A549 (cell line): ENCODE measurements around the gene EDA2R.

ENCODE experiments used
- EP300 ChIP-seq, 2 experiments: fragments of >200 bp; sonication (Bioruptor Twin); formaldehyde crosslinking; IDR thresholded peaks; 2 replicates in 1 of 2; 3 replicates in 1 of 2; pipeline ENCODE4 v1.6.1; 2016 to 2017
- KDM1A ChIP-seq: fragments of 200-600 bp; sonication (generic); IDR thresholded peaks from 2 replicates; pipeline ENCODE4 v1.6.1; 2016; ENCODE audit warnings: low read depth, mild to moderate bottlenecking
- MAFK ChIP-seq: fragments of 450-650 bp; IDR thresholded peaks from 2 replicates; pipeline ENCODE4 v1.6.1; 2014; ENCODE audit not compliant: partially characterized antibody
- MYC ChIP-seq: IDR thresholded peaks from 2 replicates; pipeline ENCODE4 v1.6.1; 2012; ENCODE audit warnings: mild to moderate bottlenecking, inconsistent platforms, low read length, improper control_type of control experiment, borderline replicate concordance
- POLR2A ChIP-seq: IDR thresholded peaks from 2 replicates; pipeline ENCODE4 v1.6.1; 2012; ENCODE audit warnings: mild to moderate bottlenecking, low read length
- RNF2 ChIP-seq: fragments of 200-600 bp; sonication (generic); IDR thresholded peaks from 2 replicates; pipeline ENCODE4 v1.6.1; 2016; ENCODE audit warnings: low read depth, mild to moderate bottlenecking, antibody characterized with exemption, moderate library complexity, borderline replicate concordance
- TF ChIP-seq, protein P1 (sequence below): fragments of >200 bp; sonication (Bioruptor Twin); formaldehyde crosslinking; IDR thresholded peaks from 3 replicates; pipeline ENCODE4 v1.5.1; 2016

DNA sequence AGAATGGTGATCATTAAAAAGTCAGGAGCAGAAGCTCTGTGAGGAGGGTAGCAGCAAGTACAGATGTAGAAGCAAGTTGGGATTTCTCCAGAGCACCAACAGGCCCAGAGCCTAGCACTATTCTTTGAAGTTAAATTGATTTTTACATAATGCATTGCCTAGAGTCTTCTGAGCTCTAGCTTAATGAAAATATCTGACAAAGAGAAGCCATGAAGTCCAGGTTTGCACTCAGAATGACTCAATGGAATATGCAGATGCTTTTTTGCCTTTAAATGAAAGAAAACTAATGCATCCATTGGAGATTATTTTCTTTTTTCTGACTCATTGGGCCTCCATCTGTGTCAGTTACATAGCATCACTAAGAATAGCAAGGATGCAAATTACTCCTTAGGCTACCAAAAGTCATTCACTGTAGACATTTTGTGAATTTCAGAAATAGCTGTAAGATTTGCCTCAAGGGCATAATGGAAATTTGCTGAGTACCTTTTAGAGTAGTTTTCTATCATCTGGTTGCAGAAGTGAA, 91.0 kb downstream of the EDA2R start:
- TF ChIP-seq MYC (no peak), MAFK (no peak), POLR2A (no peak), EP300 (IDR thresholded peaks at IDR 0.05) (no peak), RNF2 (no peak), KDM1A (no peak)
- TF ChIP-seq, protein P1, sequence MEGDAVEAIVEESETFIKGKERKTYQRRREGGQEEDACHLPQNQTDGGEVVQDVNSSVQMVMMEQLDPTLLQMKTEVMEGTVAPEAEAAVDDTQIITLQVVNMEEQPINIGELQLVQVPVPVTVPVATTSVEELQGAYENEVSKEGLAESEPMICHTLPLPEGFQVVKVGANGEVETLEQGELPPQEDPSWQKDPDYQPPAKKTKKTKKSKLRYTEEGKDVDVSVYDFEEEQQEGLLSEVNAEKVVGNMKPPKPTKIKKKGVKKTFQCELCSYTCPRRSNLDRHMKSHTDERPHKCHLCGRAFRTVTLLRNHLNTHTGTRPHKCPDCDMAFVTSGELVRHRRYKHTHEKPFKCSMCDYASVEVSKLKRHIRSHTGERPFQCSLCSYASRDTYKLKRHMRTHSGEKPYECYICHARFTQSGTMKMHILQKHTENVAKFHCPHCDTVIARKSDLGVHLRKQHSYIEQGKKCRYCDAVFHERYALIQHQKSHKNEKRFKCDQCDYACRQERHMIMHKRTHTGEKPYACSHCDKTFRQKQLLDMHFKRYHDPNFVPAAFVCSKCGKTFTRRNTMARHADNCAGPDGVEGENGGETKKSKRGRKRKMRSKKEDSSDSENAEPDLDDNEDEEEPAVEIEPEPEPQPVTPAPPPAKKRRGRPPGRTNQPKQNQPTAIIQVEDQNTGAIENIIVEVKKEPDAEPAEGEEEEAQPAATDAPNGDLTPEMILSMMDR, result no peak
